ENCODE data around the gene CD2AP. TPM values are rescaled to one million over a fixed set of nuclear protein-coding genes. Genes with fewer than 3 reads are reported as not detected.

The CD2AP gene
- total RNA-seq, 1 experiment from 2014 or later = 41.8 TPM

DNA sequence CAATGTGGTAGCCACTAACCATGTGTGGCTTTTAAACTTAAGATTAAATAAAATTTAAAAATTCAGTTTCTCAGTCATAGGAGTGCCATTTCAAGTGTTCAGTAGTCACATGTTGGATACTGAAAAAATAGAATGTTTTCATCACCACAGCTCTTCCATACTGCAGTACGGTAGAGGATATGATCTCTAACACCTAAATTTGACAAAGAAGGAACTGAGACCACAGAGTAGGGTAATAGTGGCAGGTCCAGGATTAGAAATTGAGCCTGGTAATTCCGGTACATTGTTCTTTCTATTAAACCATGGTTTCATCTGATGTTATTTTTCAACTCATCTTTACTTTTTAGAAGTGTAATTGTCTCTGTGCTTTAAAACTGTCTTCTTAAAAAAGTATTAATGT lies 104.0 kb downstream of the CD2AP start:
- Histone ChIP-seq H3K4me3 (ENCODE audit: low read depth in 2 of 2, low read length in 2 of 2) (no peak overlapping the region), H3K9me3 (ENCODE audit: control insufficient read depth, insufficient read depth, low read depth, low read length) (no peaks in the 10 kb centered on the region), H3K27ac (ENCODE audit: low read length) (no peak overlapping the region), H3K4me1 (ENCODE audit: control insufficient read depth, insufficient read depth, low read length) (no peaks in the 10 kb centered on the region), H3K36me3 (ENCODE audit: control insufficient read depth, insufficient read depth, low read length) (peaks cover 5% of the 10 kb centered on the region; the same call in 1 of the 2 replicates), H3K27me3 (ENCODE audit: control insufficient read depth, insufficient read depth, low read length) (no peaks in the 10 kb centered on the region)
- ChIA-PET POLR2A (interaction anchor here (0.7 kb wide), 1 partner anchor 14 kb away, joined by 3 read pairs; no protein-coding TSS in a partner anchor), CTCF (no interaction called here)
- in situ Hi-C loops (cut with HindIII; ENCODE audit: low pct_unique_long_range_greater_than_20kb, low sequenced_read_pairs) = no loop called here
- intact Hi-C loops (cut with micrococcal nuclease; ENCODE audit: unreplicated experiment) = no loop called here
- no peak for ATAC-seq
- no TSS peak for BruUV-seq (replicated peaks)
- no peak for DNase-seq (ENCODE audit: low read depth, low spot score)
- no peak for TF ChIP-seq SIN3A (IDR thresholded peaks at IDR 0.05; ENCODE audit: borderline replicate concordance, insufficient read depth, low read depth, low read length)
- no peak for TF ChIP-seq POLR2AphosphoS5 (IDR thresholded peaks at IDR 0.05; ENCODE audit: low read depth, low read length)
- TF ChIP-seq, protein P1, sequence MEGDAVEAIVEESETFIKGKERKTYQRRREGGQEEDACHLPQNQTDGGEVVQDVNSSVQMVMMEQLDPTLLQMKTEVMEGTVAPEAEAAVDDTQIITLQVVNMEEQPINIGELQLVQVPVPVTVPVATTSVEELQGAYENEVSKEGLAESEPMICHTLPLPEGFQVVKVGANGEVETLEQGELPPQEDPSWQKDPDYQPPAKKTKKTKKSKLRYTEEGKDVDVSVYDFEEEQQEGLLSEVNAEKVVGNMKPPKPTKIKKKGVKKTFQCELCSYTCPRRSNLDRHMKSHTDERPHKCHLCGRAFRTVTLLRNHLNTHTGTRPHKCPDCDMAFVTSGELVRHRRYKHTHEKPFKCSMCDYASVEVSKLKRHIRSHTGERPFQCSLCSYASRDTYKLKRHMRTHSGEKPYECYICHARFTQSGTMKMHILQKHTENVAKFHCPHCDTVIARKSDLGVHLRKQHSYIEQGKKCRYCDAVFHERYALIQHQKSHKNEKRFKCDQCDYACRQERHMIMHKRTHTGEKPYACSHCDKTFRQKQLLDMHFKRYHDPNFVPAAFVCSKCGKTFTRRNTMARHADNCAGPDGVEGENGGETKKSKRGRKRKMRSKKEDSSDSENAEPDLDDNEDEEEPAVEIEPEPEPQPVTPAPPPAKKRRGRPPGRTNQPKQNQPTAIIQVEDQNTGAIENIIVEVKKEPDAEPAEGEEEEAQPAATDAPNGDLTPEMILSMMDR (IDR thresholded peaks at IDR 0.05) = no peak
- no peak for TF ChIP-seq REST (IDR thresholded peaks at IDR 0.05; ENCODE audit: insufficient read depth in 1 of 2, low read depth in 2 of 2, low read length in 1 of 2)
- no peak for TF ChIP-seq TCF7L2 (IDR thresholded peaks at IDR 0.05; ENCODE audit: low read depth, low read length)

DNA sequence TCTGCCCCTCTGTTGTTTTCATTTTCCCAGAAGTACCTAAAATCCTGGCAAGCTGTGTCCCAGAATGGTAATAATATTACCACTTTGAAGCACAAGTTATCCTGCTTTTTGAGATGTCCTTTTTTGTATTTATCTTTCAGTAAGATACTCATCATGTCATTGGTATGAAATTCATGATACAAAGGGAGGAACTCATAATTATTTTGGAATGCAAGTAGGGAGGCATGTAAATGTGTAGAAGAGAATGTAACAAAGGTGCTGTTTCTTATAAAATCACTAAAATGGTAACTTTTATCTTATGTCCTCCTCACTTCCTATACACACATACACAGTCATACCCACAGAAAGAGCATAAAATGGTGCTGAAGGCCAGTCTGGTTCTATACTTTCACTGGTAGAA lies 109.9 kb downstream of the CD2AP start:
- H3K4me1 ChIP-seq (ENCODE audit: control insufficient read depth, insufficient read depth, low read length) = no peaks in the 10 kb centered on the region
- in situ Hi-C loops (cut with HindIII; ENCODE audit: low pct_unique_long_range_greater_than_20kb, low sequenced_read_pairs) (no loop called here), intact Hi-C loops (cut with micrococcal nuclease; ENCODE audit: unreplicated experiment) (no loop called here)
- no peak for TF ChIP-seq REST (IDR thresholded peaks at IDR 0.05; ENCODE audit: insufficient read depth in 1 of 2, low read depth in 2 of 2, low read length in 1 of 2)
- no peak for TF ChIP-seq POLR2AphosphoS5 (IDR thresholded peaks at IDR 0.05; ENCODE audit: low read depth, low read length)
- TF ChIP-seq, protein P1 (IDR thresholded peaks at IDR 0.05) = no peak
- no peak for TF ChIP-seq TCF7L2 (IDR thresholded peaks at IDR 0.05; ENCODE audit: low read depth, low read length)
- TF ChIP-seq SIN3A (IDR thresholded peaks at IDR 0.05; ENCODE audit: borderline replicate concordance, insufficient read depth, low read depth, low read length) = no peak
- H3K36me3 ChIP-seq (ENCODE audit: control insufficient read depth, insufficient read depth, low read length) = no peaks in the 10 kb centered on the region; the same call in 1 of the 2 replicates
- CTCF ChIA-PET = no interaction called here
- H3K9me3 ChIP-seq (ENCODE audit: control insufficient read depth, insufficient read depth, low read depth, low read length) = no peaks in the 10 kb centered on the region
- no peaks in the 10 kb centered on the region for H3K27me3 ChIP-seq (ENCODE audit: control insufficient read depth, insufficient read depth, low read length)
- POLR2A ChIA-PET = no interaction called here
- H3K4me3 ChIP-seq (ENCODE audit: low read depth in 2 of 2, low read length in 2 of 2) = no peak overlapping the region
- BruUV-seq (replicated peaks) = no TSS peak
- DNase-seq (ENCODE audit: low read depth, low spot score) (no peak), ATAC-seq (no peak)
- H3K27ac ChIP-seq (ENCODE audit: low read length) = no peak overlapping the region

Data from Panc1 (cell line).